WTC11 (cell line): Measurements from ENCODE around the gene SPRY1. TPM values are rescaled to one million over a fixed set of nuclear protein-coding genes. Genes with fewer than 3 reads are reported as not detected.
A peak's percentile ranks its signal among the peaks of the same experiment; 100 is the strongest.

ENCODE experiments used
- ATAC-seq: fragments of 200-7000 bp; cut with Tn5 transposase; 2 replicates; pipeline ENCODE4 v1.10.0; 2021; ENCODE audit warnings: mild to moderate bottlenecking, moderate library complexity
- CTCF ChIA-PET: fragments of 300-600 bp; sonication (Branson Sonifier 250); formaldehyde crosslinking; loops from one replicate; lab custom pipeline; 2021; ENCODE audit warnings: antibody characterized with exemption; lab: Charles Lee
- POLR2A ChIA-PET: fragments of 350-600 bp; sonication (Branson Sonifier 250); formaldehyde crosslinking; loops from one replicate; lab custom pipeline; 2021; ENCODE audit warnings: antibody characterized with exemption; lab: Charles Lee
- DNase-seq: peaks from one replicate; pipeline ENCODE4 v3.0.0; 2021; ENCODE audit warnings: low spot score
- H3K27ac Mint-ChIP-seq: 2 replicates; pipeline ENCODE4 v1.8.0; 2021; ENCODE audit warnings: mixed read lengths
- H3K27me3 Mint-ChIP-seq: 2 replicates; pipeline ENCODE4 v1.8.0; 2021; ENCODE audit warnings: low read depth, mild to moderate bottlenecking, moderate library complexity, mixed read lengths
- H3K36me3 Mint-ChIP-seq: 2 replicates; pipeline ENCODE4 v1.8.0; 2021; ENCODE audit warnings: mixed read lengths
- H3K4me1 Mint-ChIP-seq: 2 replicates; pipeline ENCODE4 v1.8.0; 2022; ENCODE audit warnings: mixed read lengths
- H3K4me3 Mint-ChIP-seq: 2 replicates; pipeline ENCODE4 v1.8.0; 2021; ENCODE audit warnings: mild to moderate bottlenecking, moderate library complexity, mixed read lengths
- H3K9me3 Mint-ChIP-seq: 2 replicates; pipeline ENCODE4 v1.8.0; 2021; ENCODE audit warnings: mixed read lengths
- ATF6 ChIP-seq: sonication (generic); formaldehyde crosslinking; IDR thresholded peaks from 2 replicates; pipeline ENCODE4 v1.8.1; 2023; ENCODE audit warnings: mild to moderate bottlenecking, missing genetic modification reagents
- ETV6 ChIP-seq: sonication (generic); formaldehyde crosslinking; IDR thresholded peaks from 2 replicates; pipeline ENCODE4 v1.8.1; 2022; ENCODE audit warnings: mild to moderate bottlenecking, missing genetic modification reagents
- FOXP4 ChIP-seq: sonication (generic); formaldehyde crosslinking; IDR thresholded peaks from 2 replicates; pipeline ENCODE4 v1.8.0; 2022; ENCODE audit warnings: mild to moderate bottlenecking, missing genetic modification reagents
- HMGXB4 ChIP-seq: sonication (generic); formaldehyde crosslinking; IDR thresholded peaks from 2 replicates; pipeline ENCODE4 v1.8.1; 2023; ENCODE audit warnings: mild to moderate bottlenecking, moderate library complexity, missing genetic modification reagents
- IRF1 ChIP-seq: sonication (generic); formaldehyde crosslinking; IDR thresholded peaks from 2 replicates; pipeline ENCODE4 v1.8.0; 2023; ENCODE audit warnings: missing genetic modification reagents
- IRF2 ChIP-seq: sonication (generic); formaldehyde crosslinking; IDR thresholded peaks from 2 replicates; pipeline ENCODE4 v1.8.0; 2022; ENCODE audit warnings: low read depth, missing genetic modification reagents, borderline replicate concordance
- MAX ChIP-seq: sonication (generic); formaldehyde crosslinking; IDR thresholded peaks from 2 replicates; pipeline ENCODE4 v1.8.0; 2022; ENCODE audit warnings: mild to moderate bottlenecking, missing genetic modification reagents
- PRDM15 ChIP-seq: sonication (generic); formaldehyde crosslinking; IDR thresholded peaks from 2 replicates; pipeline ENCODE4 v1.8.0; 2022; ENCODE audit warnings: missing genetic modification reagents
- PREB ChIP-seq: sonication (generic); formaldehyde crosslinking; IDR thresholded peaks from 2 replicates; pipeline ENCODE4 v1.8.1; 2022; ENCODE audit warnings: mild to moderate bottlenecking, missing genetic modification reagents, moderate library complexity, borderline replicate concordance
- SMAD3 ChIP-seq: sonication (generic); formaldehyde crosslinking; IDR thresholded peaks from 2 replicates; pipeline ENCODE4 v1.8.0; 2022; ENCODE audit warnings: missing genetic modification reagents, mild to moderate bottlenecking, borderline replicate concordance
- ZNF425 ChIP-seq: fragments of 250-450 bp; sonication (Bioruptor Pico); conservative IDR thresholded peaks from 2 replicates; pipeline ENCODE4 v1.9.0; 2021; ENCODE audit warnings: mild to moderate bottlenecking
- total RNA-seq: library from RNA; stranded (reverse); gene quantifications from 3 replicates; pipeline ENCODE4 v1.2.3, GENCODE V29; 2021

SPRY1 gene
- total RNA-seq, 1 experiment from 2014 or later = 107 TPM

GRCh38 chr4:123349421-123350190 lies 47.0 kb upstream of the SPRY1 start:
- no peaks in the 10 kb centered on the region for H3K9me3 Mint-ChIP-seq
- peaks cover 34% of the 10 kb centered on the region for H3K4me1 Mint-ChIP-seq
- ChIA-PET POLR2A (interaction anchor here (0.6 kb wide), 1 partner anchor 36 kb away, joined by 3 read pairs; no protein-coding TSS in a partner anchor), CTCF (interaction anchor here (0.6 to 1.3 kb wide), 5 partner anchors 118 to 397 kb away, joined by 3 read pairs; no protein-coding TSS in a partner anchor)
- no peak overlapping the region for H3K27ac Mint-ChIP-seq
- TF ChIP-seq IRF1 (no peak), PREB (CRISPR knock-in tag) (no peak), MAX (no peak), ZNF425 (CRISPR knock-in tag) (no peak)
- no peak for ATAC-seq
- no peak overlapping the region for H3K4me3 Mint-ChIP-seq
- peaks cover 9% of the 10 kb centered on the region for H3K27me3 Mint-ChIP-seq
- no peaks in the 10 kb centered on the region for H3K36me3 Mint-ChIP-seq
- DNase-seq = no peak

- no peaks in the 10 kb centered on the region for H3K36me3 Mint-ChIP-seq
- H3K4me1 Mint-ChIP-seq = peaks cover 32% of the 10 kb centered on the region
- peaks cover 4% of the 10 kb centered on the region for H3K27me3 Mint-ChIP-seq
- ATAC-seq = peak; percentile 93
- TF ChIP-seq HMGXB4 = peak; percentile 43; the same call in 1 of the 2 replicates
- TF ChIP-seq FOXP4 = no peak
- DNase-seq = peak; percentile 48
- no peak overlapping the region for H3K4me3 Mint-ChIP-seq
- no peak overlapping the region for H3K27ac Mint-ChIP-seq
- CTCF ChIA-PET = interaction anchor here (0.6 to 1.3 kb wide), 4 partner anchors 187 to 397 kb away, joined by 3 read pairs; no protein-coding TSS in a partner anchor
- POLR2A ChIA-PET = interaction anchor here (0.6 kb wide), 1 partner anchor 37 kb away, joined by 3 read pairs; no protein-coding TSS in a partner anchor
- H3K9me3 Mint-ChIP-seq = no peaks in the 10 kb centered on the region
Observed at GRCh38 chr4:123350191-123350544, 46.4 kb upstream of the SPRY1 start.

GRCh38 chr4:123350726-123351125 lies 45.9 kb upstream of the SPRY1 start:
- H3K9me3 Mint-ChIP-seq = no peaks in the 10 kb centered on the region
- POLR2A ChIA-PET = no interaction called here
- no peak overlapping the region for H3K4me3 Mint-ChIP-seq

GRCh38 chr4:123351713-123352112 lies 44.9 kb upstream of the SPRY1 start:
- Mint-ChIP-seq H3K4me1 (peaks cover 29% of the 10 kb centered on the region), H3K4me3 (no peak overlapping the region), H3K36me3 (no peaks in the 10 kb centered on the region), H3K9me3 (no peaks in the 10 kb centered on the region), H3K27me3 (no peaks in the 10 kb centered on the region; the same call in 1 of the 2 replicates), H3K27ac (no peak overlapping the region)
- DNase-seq = no peak
- no peak for ATAC-seq
- ChIA-PET POLR2A (interaction anchor here (0.6 kb wide), 1 partner anchor 210 kb away, joined by 7 read pairs; no protein-coding TSS in a partner anchor), CTCF (no interaction called here)
- TF ChIP-seq SMAD3 (CRISPR knock-in tag) (no peak), PRDM15 (CRISPR knock-in tag) (no peak), ATF6 (CRISPR knock-in tag) (no peak)

More at GRCh38 chr4:123350726-123351125, 45.9 kb upstream of the SPRY1 start:
- ATAC-seq (no peak), DNase-seq (no peak)
- Mint-ChIP-seq H3K36me3 (no peaks in the 10 kb centered on the region), H3K4me1 (peaks cover 32% of the 10 kb centered on the region), H3K27me3 (no peaks in the 10 kb centered on the region; the same call in 1 of the 2 replicates), H3K27ac (no peak overlapping the region)
- CTCF ChIA-PET = interaction anchor here (1.3 kb wide), 1 partner anchor 186 kb away, joined by 3 read pairs; no protein-coding TSS in a partner anchor
- TF ChIP-seq ETV6 (CRISPR knock-in tag) (0 out of 2 replicates have a peak, but pooled peaks have one; percentile 23), IRF2 (CRISPR knock-in tag) (no peak)
